Activated T-helper 9 cell treated with anti-CD3 and anti-CD28 coated beads, Interleukin-2, amount 50 U/mL, for 16 hours (primary cell): Measurements from ENCODE around the gene CFHR1.
"Not testable (repeated sequence)": the region's sequence is repeated elsewhere in the genome, so short reads cannot be mapped to it uniquely, and the experiment has no call there.

Source experiments
- DNase-seq: peaks from one replicate; pipeline ENCODE4 v3.0.0-alpha.2; 2020; ENCODE audit warnings: low read depth

Gene CFHR1

DNA sequence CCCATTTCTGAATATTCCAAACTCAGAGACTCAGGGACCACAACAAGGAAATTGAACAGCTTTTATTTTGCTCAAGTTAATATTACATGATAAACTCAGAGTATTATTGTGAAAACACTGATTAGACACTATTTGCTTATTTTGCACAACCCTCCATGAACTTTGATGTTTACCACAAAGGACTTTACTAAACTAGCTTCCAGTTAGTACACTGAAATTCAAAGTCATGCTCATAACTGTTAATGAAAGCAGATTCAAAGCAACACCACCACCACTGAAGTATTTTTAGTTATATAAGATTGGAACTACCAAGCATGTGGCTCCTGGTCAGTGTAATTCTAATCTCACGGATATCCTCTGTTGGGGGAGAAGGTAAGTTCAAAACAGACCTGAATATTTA lies at the start of gene CFHR1:
Gene CFHR1, plus strand, starts transcription at position 201 of the 400 bp plus-strand sequence. Its CDS starts 114 bp downstream, at position 315.
- not testable (repeated sequence) for DNase-seq

- DNase-seq, result not testable (repeated sequence)
Measured at GRCh38 chr1:196769823-196770222, 49.7 kb upstream of the CFHR1 start.

DNA sequence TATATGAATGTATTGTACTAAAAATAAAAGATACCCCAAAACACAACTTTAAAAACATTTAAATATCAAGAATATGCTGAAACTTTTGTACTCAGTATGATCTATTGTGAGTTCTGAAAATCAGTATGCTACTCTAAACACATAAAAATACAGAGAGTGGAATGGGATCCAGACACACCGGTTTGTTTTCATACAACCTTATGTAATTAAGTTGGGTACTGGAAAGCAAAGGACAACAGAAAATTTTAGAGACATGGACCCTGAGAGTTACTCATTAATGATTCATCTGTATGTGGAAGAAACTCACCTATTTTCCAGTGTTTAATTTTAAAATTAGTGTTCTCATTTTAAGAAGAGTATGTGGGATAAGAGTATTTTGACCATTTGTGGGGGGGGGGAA lies 45.8 kb upstream of the CFHR1 start:
- no peak for DNase-seq

- DNase-seq, result no peak
Measured at GRCh38 chr1:196774175-196774574, 45.4 kb upstream of the CFHR1 start.

DNA sequence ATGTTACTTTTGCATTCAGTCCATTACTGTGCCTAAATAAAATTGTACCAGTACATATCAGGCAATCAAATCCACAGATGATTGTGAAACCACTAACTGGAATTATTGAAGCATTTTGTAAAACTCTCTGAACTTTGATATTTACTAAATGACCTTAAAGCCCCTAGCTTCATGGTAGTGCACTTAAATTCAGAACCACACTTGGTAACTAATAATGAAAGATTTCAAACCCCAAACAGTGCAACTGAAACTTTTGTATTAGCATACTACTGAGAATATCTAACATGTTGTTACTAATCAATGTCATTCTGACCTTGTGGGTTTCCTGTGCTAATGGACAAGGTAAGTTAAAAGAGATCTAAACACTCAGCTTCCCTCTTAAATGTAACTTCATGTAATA lies 44.9 kb upstream of the CFHR1 start, which contains the start of gene CFHR3:
Gene CFHR3, plus strand, starts transcription at position 238 of the 400 bp plus-strand sequence. Its CDS starts 47 bp downstream, at position 285.
- DNase-seq, result no peak

- no peak for DNase-seq
Measured at GRCh38 chr1:196777603-196778002, 41.9 kb upstream of the CFHR1 start.

DNA sequence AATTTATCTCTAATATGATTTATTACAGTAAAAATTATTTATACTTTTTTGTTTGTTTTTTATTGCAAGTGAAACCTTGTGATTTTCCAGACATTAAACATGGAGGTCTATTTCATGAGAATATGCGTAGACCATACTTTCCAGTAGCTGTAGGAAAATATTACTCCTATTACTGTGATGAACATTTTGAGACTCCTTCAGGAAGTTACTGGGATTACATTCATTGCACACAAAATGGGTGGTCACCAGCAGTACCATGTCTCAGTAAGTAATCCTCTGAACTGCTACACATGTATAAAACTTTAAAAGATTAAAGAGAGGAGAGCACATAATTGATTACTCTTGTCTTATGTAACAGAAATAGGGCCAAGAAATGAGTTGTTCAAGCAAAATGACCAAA lies 40.4 kb upstream of the CFHR1 start:
- DNase-seq, result no peak

- not testable (repeated sequence) for DNase-seq
Measured at GRCh38 chr1:196791252-196791651, 28.3 kb upstream of the CFHR1 start.

GRCh38 chr1:196794103-196794502 lies 25.4 kb upstream of the CFHR1 start:
- not testable (repeated sequence) for DNase-seq

DNA sequence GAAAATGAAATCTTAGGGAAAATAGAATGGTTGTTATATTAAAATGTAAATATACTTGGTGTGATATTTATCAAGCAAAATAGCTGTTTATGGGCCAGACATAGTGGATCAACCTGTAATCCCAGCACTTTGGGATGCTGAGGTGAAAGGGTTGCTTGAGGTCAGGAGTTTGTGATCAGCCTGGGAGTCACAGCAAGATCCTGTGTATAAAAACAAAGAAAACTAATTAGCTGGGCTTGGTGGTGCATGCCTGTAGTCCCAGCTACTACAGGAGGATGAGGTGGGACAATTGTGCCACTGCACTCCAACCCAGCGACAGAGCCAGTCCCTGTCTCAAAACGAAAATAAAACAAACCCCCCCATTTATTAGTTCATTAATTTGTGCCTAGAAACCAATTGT lies 21.6 kb upstream of the CFHR1 start:
- no peak for DNase-seq

- DNase-seq, result not testable (repeated sequence)
Measured at GRCh38 chr1:196801920-196802319, 17.6 kb upstream of the CFHR1 start.

DNA sequence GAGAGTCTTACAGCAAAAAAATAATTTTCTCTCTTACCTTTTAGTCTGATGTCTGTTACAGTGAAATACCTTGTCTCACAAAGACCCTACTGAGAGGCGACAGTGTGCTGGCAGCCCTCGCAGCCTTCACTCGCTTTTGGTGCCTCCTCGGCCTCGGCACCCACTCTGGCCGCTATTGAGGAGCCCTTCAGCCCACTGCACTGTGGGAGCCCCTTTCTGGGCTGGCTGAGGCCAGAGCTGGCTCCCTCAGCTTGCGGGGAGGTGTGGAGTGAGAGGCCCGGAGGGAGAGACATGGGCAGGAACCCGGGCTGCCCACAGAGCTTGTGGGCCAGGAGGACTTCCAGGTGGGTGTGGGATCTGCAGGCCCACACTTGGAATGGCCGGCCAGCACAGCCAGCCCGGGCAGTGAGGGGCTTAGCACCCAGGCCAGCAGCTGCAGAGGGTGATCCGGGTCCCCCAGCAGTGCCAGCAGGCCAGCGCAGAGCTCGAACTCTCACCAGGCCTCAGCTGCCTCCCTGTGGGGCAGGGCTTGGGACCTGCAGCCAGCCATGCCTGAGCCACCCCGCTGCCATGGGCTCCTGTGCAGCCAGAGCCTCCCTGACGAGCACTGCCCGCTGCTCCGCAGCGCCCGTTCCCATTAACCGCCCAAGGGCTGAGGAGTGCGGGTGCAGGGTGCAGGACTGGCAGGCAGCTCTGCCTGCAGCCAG lies 10.8 kb upstream of the CFHR1 start:
- DNase-seq, result no peak

GRCh38 chr1:196817442-196817841 lies 2.1 kb upstream of the CFHR1 start:
- DNase-seq, result not testable (repeated sequence)

DNA sequence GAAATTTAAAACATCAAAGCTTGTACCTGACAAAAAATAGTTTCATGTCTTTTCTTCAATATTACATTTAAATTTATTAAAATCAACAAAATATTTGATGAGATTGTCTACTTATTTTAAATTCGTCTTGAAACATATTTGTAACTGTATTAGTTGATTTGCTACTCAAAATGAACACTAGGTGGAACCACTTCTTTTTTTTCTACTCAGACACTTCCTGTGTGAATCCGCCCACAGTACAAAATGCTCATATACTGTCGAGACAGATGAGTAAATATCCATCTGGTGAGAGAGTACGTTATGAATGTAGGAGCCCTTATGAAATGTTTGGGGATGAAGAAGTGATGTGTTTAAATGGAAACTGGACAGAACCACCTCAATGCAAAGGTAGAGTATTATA lies 8.3 kb downstream of the CFHR1 start:
- not testable (repeated sequence) for DNase-seq

GRCh38 chr1:196849613-196850492 lies 30.3 kb downstream of the CFHR1 start:
- not testable (repeated sequence) for DNase-seq

DNA sequence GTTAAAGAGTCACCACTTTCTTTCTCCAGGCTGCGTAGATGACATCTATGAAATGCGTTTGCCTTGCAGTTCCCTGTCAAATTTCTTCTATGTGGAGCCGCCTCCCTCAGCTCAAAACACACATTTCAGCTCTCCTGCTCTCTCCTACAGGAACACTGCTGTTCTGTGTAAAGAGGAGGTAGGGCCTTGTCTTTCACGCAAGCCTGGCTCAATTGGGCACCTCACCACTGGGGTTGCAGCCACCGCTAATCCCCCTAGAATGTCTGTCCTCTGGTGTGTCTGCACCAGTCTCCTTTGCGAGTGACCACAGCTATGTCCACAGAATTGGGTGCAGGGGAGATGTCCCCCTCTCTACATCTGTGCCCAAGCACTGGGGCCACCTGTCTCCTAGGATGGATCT lies 36.5 kb downstream of the CFHR1 start:
- DNase-seq, result no peak

- DNase-seq, result no peak
Measured at GRCh38 chr1:196857188-196857587, 37.7 kb downstream of the CFHR1 start.

DNA sequence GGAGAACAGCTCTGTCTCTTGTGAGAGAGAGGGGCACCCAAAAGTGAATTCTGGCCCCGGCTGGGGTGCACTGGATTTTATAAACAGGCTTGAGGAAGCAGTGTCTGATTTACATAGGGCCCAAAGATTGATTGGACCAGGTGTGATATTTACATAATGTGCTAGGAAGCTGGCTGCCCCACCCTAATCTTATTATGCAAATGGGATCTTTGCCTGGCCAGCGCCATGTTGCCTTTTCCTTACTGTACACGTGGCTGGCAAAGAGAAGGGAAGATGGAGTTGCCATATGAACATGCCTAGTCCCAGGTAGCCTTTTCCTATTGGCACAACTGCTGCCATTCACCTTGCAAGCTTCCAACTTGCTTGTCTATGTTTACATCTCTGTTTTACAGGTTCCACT lies 39.3 kb downstream of the CFHR1 start:
- no peak for DNase-seq

- no peak for DNase-seq
Measured at GRCh38 chr1:196860323-196860884, 40.9 kb downstream of the CFHR1 start.

DNA sequence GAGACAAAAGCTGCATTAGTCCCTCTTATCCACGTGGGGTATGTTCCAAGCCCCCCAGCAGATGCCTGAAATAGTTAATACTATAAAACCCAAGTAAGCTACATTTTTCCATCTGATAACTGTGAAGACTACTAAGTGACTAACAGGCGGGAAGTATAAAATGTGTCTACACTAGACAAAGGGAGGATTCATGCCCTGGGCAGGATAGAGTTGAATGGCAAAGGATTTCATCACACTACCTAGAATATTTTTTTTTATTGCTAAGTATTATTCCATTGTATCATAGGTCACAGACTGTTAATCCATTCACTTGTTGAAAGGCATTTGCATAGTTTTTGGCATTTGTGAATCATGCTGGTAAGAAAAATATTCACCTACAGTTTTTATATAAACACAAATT lies 41.9 kb downstream of the CFHR1 start:
- DNase-seq, result no peak

GRCh38 chr1:196866974-196867373 lies 47.4 kb downstream of the CFHR1 start:
- no peak for DNase-seq

DNA sequence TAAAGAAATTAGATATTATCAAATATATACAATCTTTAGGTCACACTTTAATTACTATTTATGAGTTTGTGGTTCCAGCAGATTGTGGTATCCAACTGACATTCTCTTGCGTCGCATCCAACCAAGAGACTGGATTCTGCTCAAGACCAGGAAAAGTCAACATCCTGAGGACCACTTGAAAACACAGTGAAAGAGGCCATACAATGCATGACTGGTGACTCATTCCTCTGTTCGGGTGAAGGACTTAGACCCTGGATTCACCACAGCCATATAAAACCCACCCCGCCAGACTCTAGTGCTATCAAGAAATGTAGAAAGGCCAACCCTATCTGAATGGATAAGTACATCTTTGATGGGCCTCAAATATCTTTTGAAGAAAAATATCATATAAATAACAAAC lies 53.9 kb downstream of the CFHR1 start:
- DNase-seq, result no peak

- no peak for DNase-seq
Measured at GRCh38 chr1:196875935-196876334, 56.4 kb downstream of the CFHR1 start.
